ENCODE measurements around the gene PCSK7.
"Not testable (repeated sequence)": the region's sequence is repeated elsewhere in the genome, so short reads cannot be mapped to it uniquely, and the experiment has no call there.

PCSK7 gene

DNA sequence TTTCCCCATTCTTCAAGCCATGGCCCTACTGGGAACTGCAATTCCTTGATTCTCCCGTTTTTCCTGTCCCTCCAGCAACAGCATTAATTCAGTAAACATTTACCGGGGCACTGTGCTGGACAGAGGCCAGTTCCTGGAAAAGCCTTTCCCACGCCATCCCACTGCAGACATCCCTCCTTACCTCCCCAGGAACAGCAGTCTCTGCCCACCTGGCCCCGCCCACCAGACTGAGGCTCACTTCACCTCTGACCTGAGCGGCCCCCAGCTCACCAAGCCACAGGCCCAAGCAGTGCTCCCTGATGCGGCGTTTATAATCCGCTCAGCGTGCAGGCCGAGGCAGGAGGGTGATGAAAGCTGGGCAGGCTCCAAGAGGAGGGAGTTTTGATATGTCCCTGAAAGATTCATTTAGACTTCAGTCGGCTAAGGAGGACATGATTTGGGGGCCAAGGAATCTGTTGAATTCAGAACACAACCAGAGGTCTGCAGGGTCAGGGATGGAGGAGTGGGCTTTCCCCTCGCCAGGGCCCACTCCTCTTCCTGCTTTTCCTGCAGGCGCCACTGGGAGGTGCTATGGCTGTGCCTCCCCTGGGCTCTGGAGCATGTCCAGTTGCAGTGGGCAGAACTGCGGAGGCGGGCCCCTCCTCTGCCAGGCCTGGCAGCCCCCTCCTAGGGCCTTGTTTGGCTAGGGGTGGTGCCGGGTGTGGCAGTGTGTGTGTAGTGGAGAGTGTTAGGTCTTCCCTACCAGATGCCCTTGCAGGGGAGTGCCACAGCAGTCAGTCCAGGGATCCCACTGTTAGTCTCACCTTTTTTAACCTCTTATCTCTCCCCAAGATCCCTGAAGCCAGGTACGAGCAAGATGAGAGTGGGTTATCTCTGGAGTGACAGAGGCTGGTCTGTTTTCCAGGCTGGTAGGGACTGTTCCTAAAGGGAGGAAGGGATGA lies 34.1 kb downstream of the PCSK7 start:
- no peak for DNase-seq

DNA sequence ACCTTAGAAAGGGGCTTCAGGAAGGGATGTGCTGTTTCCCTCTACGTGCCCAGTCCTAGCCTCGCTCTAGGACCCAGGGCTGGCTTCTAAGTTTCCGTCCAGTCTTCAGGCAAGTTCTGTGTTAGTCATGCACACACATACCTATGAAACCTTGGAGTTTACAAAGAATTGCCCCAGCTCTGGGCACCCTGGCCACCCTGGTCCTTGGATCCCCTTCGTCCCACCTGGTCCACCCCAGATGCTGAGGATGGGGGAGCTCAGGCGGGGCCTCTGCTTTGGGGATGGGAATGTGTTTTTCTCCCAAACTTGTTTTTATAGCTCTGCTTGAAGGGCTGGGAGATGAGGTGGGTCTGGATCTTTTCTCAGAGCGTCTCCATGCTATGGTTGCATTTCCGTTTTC lies 34.9 kb downstream of the PCSK7 start:
- DNase-seq = no peak

DNA sequence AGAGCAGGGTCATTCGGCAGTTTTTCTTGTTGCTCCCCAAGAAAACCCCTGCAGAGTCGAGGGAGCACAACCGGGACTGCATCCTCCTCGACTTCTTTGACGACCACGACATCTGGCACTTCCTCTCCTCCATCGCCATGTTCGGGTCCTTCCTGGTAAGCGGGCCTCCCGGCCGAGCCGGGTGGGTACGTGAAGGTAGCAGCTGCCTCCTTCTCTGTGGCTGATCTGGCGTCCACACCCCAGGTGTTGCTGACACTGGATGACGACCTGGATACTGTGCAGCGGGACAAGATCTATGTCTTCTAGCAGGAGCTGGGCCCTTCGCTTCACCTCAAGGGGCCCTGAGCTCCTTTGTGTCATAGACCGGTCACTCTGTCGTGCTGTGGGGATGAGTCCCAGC lies 36.1 kb downstream of the PCSK7 start:
- no peak for DNase-seq

GRCh38 chr11:117195258-117195657 lies 36.6 kb downstream of the PCSK7 start:
- DNase-seq = no peak

- DNase-seq = no peak
Measured at GRCh38 chr11:117194267-117194666, 37.6 kb downstream of the PCSK7 start.

GRCh38 chr11:117193130-117194020 lies 38.5 kb downstream of the PCSK7 start:
- DNase-seq = no peak

- no peak for DNase-seq
Measured at GRCh38 chr11:117192401-117192875, 39.4 kb downstream of the PCSK7 start.

DNA sequence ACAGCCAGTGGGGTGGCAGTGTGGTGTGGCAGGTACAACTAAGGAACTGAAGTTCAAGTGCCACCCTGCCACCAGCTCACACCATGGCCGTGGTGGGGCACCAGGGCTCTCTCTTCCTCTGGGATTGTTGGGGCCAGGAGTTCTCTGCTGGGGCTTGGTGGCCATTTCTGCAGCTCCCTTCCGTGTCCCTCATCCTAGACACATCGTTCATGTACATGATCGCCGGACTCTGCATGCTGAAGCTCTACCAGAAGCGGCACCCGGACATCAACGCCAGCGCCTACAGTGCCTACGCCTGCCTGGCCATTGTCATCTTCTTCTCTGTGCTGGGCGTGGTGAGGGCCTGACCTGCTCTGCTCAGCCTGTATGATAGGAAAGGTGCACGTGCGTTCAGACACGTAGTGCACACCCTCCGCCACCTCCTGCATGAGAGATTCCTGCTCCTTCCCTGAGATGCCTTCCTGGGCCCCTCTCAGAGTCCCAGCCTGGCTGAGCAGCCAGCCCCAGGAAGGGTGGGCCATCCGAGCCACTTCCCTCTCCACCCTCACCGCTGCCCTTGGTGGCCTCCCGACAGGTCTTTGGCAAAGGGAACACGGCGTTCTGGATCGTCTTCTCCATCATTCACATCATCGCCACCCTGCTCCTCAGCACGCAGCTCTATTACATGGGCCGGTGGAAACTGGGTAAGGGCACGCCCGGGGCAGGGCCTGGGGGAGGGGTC lies 40.0 kb downstream of the PCSK7 start:
- peak; percentile 12 for DNase-seq

DNA sequence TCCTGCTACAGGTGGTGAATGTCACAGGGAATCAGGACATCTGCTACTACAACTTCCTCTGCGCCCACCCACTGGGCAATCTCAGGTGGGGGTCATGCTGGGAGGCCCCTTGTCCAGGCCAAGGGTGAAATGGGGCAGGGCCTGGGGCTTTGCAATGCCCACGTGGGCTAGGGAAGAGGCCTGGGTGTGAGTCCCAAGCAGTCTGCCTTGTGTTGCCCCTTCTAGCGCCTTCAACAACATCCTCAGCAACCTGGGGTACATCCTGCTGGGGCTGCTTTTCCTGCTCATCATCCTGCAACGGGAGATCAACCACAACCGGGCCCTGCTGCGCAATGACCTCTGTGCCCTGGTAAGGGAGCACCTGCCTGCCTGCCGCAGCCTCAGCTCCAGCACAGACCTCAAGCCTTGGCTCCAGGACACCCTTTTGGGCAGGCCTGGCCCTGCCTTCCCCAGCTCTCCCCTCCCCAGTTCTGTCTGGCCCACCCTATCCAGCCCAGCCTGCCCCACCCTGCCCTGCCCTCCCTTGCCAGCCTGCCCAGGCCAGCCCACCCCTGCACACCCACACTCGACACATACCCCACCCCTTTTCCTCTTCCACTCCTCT lies 41.8 kb downstream of the PCSK7 start:
- no peak for DNase-seq

DNA sequence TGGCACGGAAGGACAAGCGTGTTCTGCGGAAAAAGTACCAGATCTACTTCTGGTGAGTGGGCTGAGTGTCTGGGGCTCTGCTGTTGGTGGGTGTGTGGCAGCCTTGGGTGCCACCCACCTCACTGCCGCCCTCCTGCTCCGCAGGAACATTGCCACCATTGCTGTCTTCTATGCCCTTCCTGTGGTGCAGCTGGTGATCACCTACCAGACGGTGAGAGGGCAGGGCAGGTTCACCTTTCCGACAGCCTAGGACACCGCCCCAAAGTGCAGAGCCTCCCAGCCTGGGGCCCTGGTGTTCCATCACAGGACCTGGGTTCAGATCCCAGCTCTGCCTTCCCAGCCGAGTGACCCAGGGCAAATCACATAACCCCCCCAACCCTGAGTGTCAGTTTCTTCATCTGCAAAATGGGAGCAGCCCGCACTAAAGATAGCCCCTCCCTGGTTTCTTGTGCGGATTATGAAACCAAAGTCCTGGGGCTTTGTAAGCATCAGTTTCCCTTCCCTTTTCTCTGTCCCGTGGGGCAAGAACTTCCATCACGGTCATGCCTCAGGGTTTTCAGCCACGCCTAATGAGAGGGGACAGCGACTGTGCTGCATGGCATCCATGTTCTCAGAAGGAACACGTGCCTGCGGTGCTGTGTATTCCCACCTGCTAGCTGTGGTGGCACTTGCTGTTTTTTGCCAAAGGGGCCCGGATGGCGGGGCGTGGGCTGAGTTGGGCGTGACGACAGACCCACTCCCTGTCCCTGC lies 42.5 kb downstream of the PCSK7 start:
- DNase-seq = no peak

GRCh38 chr11:117188620-117189081 lies 43.2 kb downstream of the PCSK7 start:
- no peak for DNase-seq

DNA sequence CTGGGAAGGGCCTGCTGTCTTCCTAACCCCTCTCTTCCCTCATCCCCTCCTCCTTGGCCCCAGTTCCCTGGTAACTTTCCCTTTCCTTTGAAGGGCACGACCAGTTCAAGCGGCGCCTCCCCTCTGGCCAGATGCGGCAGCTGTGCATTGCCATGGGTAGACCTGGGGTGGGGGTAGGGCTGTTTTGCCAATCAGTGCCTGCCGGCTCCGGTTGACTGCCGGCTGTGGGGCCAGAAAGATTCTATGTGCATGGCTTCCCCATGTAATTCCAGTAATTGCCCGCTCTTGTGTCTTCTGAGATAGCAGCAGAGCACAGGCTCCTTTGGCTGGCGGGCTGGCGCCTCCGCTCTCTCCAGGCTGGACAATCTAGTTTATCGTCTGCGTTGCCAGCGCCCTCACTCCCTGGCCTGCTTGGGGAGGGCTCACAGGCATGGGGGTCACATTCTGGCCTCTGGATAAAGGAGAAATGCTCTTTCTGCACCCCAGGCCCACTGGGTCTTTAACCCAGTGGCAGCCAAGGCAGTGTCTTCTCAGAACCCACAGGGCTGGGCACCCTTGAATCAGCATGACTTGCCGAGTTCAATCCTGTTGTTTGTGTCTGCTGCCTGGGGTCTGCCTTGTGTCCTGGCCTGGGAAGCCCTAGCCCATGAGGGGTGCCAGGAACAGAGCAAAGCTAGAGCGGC lies 43.9 kb downstream of the PCSK7 start:
- DNase-seq = no peak

DNA sequence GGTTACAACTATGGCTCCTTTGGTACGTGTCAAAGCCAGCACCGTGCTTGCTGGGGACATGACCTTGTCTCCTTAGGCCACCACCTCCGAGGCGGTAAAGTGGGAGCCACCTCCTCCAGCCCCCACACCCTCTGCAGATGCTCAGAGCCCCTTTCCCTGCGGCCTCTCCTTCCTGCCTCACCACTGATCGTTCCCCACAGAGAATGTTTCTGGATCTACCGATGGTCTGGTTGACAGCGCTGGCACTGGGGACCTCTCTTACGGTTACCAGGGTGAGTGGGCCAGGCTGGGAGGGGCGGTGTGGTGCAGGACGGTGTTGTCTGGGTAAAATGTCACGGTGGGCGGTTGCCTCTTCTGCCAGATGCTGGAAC lies 44.5 kb downstream of the PCSK7 start:
- no peak for DNase-seq

- DNase-seq = no peak
Measured at GRCh38 chr11:117187007-117187406, 44.9 kb downstream of the PCSK7 start.

- DNase-seq = no peak
Measured at GRCh38 chr11:117186431-117186761, 45.5 kb downstream of the PCSK7 start.

- no peak for DNase-seq
Measured at GRCh38 chr11:117185736-117186430, 46.0 kb downstream of the PCSK7 start.

GRCh38 chr11:117183724-117184349 lies 48.0 kb downstream of the PCSK7 start:
- DNase-seq = no peak

DNA sequence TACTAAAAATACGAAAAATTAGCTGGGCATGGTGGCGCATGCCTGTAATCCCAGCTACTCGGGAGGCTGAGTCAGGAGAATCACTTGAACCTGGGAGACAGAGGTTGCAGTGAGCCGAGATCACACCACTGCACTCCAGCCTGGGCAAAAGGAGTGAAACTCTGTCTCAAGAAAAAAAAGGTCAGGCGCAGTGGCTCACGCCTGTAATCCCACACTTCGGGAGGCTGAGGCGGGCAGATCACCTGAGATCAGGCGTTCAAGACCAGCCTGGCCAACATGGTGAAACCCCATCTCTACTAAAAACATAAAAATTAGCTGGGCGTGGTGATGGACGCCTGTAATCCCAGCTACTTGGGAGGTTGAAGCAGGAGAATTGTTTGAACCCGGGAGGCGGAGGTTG lies 48.7 kb downstream of the PCSK7 start:
- not testable (repeated sequence) for DNase-seq

DNA sequence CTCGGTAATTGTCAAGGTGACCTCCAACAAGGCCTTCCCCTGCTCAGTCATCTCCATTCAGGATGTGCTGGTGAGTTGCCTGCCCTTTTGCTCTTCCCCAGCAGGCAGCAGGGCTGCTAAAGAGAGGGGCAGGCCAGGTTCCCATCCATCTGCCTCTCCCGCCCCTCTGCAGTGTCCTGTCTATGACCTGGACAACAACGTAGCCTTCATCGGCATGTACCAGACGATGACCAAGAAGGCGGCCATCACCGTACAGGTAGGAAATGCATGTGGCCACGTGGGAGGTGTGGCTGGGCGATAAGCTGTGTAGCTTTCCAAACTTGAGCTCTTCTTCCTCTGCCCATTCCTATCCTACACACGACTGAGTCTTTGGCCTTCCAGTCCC lies 49.3 kb downstream of the PCSK7 start:
- no peak for DNase-seq

Measured in femur (tissue), 1 donor.